GM18505 (cell line): ENCODE measurements around the gene PKD1.

Source experiments
- ATAC-seq: cut with Tn5 transposase; IDR thresholded peaks from one replicate; pipeline ENCODE4 v1.9.1; 2021; ENCODE audit not compliant: unreplicated experiment
- POLR2A ChIP-seq: IDR thresholded peaks from 4 replicates; pipeline ENCODE4 v1.6.1; 2011; ENCODE audit warnings: borderline replicate concordance; ENCODE audit not compliant: insufficient read depth, insufficient read length; ENCODE audit errors: extremely low read depth

Gene PKD1

GRCh38 chr16:2058872-2059271 lies 76.8 kb downstream of the PKD1 start:
- TF ChIP-seq POLR2A: no peak
- ATAC-seq: no peak

GRCh38 chr16:2058420-2058819 lies 77.3 kb downstream of the PKD1 start:
- TF ChIP-seq POLR2A: no peak
- no peak for ATAC-seq

GRCh38 chr16:2057438-2057837 lies 78.3 kb downstream of the PKD1 start:
- no peak for ATAC-seq

DNA sequence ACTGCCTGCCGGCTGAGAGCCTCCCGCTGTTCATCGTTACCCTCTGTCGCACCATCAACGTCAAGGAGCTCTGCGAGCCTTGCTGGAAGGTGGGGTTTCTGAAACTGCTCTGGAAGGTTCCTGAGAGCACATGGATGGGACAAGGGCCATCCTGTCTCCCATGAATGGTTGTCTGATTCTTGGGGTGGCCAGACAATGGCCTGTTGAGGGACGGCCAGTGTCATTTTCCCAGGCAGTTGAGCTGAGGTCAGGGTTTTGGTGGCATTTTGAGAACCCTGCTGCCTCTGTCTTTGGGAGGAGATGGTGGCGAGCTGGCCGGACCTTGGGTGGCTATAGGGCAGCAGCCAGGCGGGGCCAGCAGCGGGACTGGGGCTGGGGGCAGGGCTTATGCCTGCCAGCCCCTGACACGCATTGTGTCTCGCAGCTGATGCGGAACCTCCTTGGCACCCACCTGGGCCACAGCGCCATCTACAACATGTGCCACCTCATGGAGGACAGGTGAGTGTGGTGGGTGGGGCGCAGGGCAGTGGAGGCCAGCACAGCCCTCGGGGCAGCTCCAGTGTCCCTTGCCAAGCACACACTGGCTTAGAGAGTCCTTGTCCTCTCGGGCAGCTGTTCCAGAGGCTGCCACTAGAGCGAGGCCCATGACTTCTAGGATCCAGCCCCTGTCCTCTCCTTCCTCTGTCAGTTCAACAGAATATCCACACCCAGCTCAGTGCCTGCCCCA lies 78.9 kb downstream of the PKD1 start:
- no peak for ATAC-seq

More at GRCh38 chr16:2057438-2057837, 78.3 kb downstream of the PKD1 start:
- TF ChIP-seq POLR2A: no peak

DNA sequence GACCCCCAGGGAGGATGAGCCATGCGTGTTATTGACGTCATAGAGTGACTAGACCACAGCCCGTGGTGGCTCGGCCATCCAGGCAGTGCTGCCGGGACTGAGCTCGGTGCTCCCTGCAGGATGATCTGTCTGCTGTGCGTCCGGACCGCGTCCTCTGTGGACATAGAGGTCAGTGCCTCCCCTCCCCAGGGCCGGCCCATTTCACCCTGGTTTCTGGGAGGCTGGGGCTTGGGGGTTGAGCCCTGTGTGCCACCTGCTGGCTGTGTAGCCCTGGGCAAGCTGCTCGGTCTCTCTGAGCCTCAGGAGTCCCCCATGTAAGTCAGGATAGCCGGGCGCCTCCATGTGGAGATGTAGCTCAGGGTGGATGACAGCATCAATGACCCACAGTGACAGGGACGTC lies 79.6 kb downstream of the PKD1 start:
- ATAC-seq: no peak
- no peak for TF ChIP-seq POLR2A

More for the DNA sequence above, 78.9 kb downstream of the PKD1 start:
- no peak for TF ChIP-seq POLR2A

- TF ChIP-seq POLR2A: no peak
- ATAC-seq: no peak
These were observed 81.0 kb downstream of the PKD1 start for GRCh38 chr16:2054543-2055245.

GRCh38 chr16:2053897-2054296 lies 81.8 kb downstream of the PKD1 start:
- no peak for ATAC-seq
- TF ChIP-seq POLR2A: no peak

DNA sequence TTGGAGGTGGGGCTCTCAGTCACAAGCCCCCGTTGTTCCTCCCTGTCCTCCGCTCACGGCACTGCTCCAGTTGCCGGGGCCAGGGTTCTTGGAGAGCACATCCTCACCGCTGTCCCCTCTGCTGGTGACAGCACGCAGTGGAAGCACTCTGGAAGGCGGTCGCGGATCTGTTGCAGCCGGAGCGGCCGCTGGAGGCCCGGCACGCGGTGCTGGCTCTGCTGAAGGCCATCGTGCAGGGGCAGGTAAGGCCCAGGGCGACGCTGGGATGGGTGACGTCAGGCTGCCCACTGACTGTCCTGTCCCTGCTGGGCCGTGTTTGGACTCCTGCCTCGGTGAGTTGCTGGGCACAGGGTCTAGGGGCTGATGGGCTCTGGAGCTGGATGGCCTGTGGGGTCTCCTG lies 82.5 kb downstream of the PKD1 start:
- TF ChIP-seq POLR2A: no peak
- no peak for ATAC-seq

GRCh38 chr16:2048116-2048543 lies 87.6 kb downstream of the PKD1 start:
- no peak for ATAC-seq
- no peak for TF ChIP-seq POLR2A

DNA sequence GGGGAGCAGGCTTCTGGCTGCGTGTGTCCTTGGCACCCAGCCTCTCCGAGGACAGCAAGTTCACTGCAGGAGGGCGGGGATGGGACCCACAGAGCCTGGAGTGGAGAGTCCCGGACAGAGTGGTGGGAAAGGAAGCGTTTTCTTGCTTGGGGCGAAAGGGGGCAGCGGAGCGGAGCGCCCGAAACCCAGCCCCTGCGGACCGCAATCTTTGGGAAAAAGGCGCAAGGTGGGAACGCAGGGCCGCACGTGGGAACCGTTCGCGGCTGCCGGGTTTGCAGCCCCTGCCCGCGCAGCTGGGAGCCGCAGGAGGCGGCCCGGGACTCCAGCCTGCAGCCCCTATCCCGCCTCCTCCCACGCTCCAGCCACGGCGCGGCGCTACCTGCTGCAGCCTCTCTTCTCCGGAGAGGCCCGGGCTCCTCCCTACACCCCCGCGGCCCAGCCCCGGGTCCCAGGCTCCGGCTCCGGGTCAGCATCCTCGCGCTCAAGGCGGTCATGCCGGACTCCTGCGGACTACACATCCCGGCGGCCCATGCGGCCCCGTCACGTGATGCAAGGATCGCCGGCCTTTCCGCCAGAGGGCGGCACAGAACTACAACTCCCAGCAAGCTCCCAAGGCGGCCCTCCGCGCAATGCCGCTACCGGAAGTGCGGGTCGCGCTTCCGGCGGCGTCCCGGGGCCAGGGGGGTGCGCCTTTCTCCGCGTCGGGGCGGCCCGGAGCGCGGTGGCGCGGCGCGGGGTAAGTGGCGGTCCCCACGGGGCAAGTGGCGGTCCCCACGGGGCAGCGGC lies 88.2 kb downstream of the PKD1 start, which contains the start of the genes NTHL1 and TSC2:
TSS of gene NTHL1 (minus strand) at position 505 of the 786 bp plus-strand sequence. CDS start at position 494, 11 bp downstream.
TSS of gene TSC2 (plus strand) at position 656 of the 786 bp plus-strand sequence. CDS start 631 bp downstream, outside the sequence.
- ATAC-seq: peak; percentile 88
- peak; percentile 76 for TF ChIP-seq POLR2A

DNA sequence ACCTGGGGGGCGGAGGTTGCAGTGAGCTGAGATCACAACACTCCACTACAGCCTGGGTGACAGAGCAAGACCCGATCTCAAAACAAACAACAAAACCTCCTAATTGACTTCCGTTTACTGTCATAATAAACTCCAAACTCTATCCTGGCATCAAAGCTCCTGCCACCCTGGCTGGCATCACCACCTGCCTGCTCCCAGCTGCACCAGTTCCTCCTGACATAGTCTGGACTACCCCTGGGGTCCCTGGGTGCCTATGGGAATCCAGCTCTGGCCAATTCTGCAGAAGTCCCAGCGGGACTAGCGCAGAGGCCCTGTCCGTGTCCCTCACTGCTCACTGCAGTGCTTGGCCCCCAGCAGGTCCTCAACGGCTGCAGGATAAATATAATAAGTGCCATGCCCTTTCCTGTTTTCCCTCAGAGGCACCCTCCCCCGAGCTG lies 88.8 kb downstream of the PKD1 start:
- no peak for TF ChIP-seq POLR2A
- ATAC-seq: no peak

DNA sequence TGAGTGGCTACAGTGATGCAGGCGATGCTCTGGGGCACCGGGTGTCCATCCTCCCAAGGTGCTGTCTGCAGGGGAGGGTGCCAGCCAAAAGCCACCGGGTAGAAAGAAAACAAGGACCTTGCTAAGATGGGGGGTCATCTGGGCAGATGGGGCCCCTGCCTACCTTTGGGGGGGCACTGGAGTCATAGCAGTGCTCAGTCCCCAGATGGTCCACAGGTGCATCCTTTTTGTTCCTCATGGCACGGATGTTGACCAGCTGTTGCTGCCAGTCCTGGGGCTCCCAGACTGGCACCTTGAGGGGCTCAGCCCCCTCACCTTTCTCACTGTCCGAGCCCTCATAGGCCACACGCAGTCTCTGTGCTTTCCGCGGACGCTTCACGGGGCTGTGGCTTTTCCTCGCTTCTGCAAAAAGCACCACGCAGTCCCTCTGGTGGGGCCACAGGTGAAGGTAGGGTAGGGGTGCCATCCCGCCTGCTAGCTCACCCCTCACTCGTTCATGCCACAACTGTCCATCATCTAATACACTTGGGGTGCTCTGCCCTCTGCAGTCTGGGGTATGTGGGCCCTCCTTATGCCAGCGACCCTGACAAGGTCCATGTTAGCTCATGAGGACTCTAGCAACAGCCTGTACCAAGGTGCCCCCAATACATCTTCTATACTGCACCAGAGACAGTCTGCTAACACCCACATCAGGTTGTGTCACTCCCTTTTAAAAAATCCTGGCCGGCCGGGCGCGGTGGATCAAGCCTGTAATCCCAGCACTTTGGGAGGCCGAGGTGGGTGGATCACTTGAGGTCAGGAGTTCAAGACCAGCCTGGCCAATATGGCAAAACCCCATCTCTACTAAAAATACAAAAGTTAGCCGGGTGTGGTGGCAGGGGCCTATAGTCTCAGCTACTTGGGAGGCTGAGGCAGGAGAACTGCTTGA lies 89.5 kb downstream of the PKD1 start:
- ATAC-seq: no peak
- TF ChIP-seq POLR2A: no peak
